Astrocyte (in vitro differentiated cells and primary cell): ENCODE data around the gene NT5DC3.

Experiments used
- EZH2 ChIP-seq: IDR thresholded peaks from 2 replicates; pipeline ENCODE4 v1.6.1; 2012; ENCODE audit warnings: mild to moderate bottlenecking, low read length, inconsistent platforms; ENCODE audit not compliant: insufficient read depth
- TF ChIP-seq, protein P1 (sequence below): IDR thresholded peaks from 2 replicates; pipeline ENCODE4 v1.5.1; 2011; ENCODE audit warnings: low read depth, mild to moderate bottlenecking, inconsistent platforms, low read length, moderate library complexity; ENCODE audit not compliant: insufficient read depth

DNA sequence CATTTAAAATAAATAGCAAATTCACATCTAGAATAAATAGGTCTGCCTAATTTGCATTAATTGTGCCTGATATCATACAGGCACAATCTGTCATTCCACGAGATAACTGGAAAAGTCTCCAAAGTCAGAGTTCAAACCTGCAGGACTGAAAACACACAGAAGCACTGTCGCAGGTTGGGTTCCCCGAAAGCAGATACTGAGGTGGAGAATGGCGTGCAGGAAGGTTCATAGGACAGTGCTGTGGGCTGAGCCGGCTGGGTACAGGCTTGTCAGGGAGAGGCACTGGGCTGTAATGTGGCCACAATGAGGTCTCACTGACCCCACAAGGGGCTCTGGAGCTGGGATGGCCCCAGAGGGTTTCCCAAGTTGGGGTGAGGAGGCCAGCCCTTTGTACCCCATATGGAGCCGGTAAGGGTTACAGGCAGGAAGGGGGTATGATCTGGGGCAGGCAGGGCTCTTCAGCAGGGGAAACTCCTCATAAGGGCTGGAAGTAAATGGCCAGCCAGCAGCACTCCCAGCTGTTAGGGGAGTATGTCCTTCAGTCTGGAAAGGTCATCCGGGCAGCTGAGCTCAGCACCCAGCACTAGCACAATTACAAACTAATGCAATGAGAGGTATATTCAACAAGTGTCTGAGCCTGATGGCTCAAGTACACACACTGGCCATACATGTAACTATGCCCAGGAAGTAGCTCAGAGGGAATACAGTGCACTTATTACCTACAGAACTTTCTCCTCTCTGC, 68.5 kb downstream of the NT5DC3 start:
- TF ChIP-seq, protein P1, sequence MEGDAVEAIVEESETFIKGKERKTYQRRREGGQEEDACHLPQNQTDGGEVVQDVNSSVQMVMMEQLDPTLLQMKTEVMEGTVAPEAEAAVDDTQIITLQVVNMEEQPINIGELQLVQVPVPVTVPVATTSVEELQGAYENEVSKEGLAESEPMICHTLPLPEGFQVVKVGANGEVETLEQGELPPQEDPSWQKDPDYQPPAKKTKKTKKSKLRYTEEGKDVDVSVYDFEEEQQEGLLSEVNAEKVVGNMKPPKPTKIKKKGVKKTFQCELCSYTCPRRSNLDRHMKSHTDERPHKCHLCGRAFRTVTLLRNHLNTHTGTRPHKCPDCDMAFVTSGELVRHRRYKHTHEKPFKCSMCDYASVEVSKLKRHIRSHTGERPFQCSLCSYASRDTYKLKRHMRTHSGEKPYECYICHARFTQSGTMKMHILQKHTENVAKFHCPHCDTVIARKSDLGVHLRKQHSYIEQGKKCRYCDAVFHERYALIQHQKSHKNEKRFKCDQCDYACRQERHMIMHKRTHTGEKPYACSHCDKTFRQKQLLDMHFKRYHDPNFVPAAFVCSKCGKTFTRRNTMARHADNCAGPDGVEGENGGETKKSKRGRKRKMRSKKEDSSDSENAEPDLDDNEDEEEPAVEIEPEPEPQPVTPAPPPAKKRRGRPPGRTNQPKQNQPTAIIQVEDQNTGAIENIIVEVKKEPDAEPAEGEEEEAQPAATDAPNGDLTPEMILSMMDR, result no peak
- TF ChIP-seq EZH2, result no peak
